ENCODE data around the gene OAS3.
"Not testable (repeated sequence)": the region's sequence is repeated elsewhere in the genome, so short reads cannot be mapped to it uniquely, and the experiment has no call there.

Gene OAS3, protein sequence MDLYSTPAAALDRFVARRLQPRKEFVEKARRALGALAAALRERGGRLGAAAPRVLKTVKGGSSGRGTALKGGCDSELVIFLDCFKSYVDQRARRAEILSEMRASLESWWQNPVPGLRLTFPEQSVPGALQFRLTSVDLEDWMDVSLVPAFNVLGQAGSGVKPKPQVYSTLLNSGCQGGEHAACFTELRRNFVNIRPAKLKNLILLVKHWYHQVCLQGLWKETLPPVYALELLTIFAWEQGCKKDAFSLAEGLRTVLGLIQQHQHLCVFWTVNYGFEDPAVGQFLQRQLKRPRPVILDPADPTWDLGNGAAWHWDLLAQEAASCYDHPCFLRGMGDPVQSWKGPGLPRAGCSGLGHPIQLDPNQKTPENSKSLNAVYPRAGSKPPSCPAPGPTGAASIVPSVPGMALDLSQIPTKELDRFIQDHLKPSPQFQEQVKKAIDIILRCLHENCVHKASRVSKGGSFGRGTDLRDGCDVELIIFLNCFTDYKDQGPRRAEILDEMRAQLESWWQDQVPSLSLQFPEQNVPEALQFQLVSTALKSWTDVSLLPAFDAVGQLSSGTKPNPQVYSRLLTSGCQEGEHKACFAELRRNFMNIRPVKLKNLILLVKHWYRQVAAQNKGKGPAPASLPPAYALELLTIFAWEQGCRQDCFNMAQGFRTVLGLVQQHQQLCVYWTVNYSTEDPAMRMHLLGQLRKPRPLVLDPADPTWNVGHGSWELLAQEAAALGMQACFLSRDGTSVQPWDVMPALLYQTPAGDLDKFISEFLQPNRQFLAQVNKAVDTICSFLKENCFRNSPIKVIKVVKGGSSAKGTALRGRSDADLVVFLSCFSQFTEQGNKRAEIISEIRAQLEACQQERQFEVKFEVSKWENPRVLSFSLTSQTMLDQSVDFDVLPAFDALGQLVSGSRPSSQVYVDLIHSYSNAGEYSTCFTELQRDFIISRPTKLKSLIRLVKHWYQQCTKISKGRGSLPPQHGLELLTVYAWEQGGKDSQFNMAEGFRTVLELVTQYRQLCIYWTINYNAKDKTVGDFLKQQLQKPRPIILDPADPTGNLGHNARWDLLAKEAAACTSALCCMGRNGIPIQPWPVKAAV

DNA sequence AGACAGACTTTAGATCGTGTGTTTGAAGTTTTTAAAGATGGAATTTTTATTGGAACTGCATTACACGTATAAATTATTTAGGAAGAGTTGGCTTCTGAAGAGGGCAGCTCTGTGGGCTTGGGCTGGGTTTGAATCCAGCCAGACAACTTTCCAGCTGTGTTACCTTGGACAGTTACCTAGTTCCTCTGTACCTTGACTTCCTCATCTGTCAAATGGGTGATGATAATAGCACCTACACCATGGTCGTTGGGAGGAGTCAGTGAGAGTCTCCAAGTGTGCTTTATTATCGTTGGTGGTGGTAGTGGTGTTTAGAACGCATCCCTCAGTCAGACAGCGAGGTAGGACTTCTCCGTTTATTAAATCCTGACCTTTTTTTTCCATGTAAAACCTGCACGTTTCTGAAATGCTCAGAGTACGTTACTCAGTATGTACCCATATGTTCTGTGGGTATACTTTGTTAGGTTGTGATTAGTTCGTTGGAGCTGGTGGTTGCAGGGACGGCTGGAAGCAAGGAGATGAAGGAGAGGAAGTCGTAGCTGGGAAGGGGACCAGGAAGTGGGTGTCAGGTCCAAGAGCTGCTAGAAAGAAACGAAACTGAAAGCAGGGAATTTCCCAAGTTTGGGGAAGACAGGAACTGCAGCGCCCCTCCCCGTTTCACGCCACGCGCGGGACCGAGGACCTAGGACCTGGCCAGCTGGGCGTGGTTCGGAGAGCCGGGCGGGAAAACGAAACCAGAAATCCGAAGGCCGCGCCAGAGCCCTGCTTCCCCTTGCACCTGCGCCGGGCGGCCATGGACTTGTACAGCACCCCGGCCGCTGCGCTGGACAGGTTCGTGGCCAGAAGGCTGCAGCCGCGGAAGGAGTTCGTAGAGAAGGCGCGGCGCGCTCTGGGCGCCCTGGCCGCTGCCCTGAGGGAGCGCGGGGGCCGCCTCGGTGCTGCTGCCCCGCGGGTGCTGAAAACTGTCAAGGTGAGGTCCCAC is at the start of gene OAS3:
Gene OAS3 (plus strand): TSS at position 734 of the 979 bp plus-strand sequence. CDS start 57 bp downstream, at position 791.
- no peak for DNase-seq (ENCODE audit: low spot score)

DNA sequence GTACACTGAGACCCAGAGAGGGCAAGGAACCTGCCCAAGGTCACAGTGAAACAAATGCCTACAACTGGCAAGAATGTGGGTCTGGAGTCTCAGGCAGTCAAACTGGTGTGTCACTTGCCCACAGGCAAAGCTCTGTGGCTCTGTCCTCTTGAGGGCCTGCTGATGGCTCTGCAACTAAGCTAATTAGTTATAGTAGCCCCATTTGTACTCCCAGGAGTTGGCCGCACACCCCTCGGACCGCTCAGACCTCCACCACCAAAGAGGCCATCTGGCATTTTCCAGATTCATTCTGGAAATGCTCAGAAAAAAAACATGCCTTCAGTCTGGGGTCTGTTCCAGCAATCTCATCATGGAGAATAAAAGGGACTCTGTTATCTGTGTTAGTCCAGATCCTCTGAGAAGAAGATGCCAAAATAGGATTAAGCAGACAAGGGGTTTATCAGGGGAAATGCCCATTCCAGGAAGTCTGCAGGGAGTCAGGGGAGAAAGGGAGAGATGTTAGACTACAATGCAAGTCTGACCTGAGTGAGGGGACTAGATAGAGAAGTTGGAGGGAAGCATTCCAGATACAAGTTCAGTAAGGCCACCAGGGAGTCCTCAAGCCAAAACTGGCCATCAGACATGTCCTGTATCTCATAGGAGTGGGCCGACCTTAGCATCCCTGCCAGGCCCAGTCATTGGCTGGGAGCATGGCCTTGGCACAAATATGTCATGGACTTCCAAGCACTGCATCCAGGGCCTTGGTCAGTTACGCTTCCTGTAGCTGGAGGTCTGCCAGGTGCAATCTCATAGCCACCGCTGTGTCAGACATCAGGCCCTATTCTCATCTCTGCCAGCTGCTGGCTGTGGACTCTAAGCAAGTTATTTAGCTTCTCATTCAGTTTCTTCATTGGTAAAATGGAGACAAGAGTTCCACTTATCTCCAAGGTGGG is 46.9 kb upstream of the OAS3 start:
- DNase-seq (ENCODE audit: low spot score), result no peak

DNA sequence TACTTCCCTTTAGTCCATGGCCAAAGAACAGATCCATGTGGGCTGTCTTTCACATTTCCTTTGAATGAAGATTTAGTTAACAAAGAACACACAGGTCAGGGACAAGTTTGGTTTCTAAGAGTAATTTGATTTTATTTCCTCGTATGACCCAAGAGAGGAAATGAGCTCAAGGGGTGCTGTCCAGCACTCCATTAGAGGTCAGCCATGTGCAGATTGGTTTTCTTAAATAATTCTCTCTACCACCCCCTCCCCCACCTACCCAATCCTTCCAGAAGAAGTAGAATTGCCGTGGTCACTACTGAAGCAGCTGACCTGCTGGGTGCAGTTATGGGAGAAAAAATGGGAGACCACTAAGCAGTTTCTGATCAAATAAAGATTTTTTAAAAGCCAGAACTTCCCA is 45.4 kb upstream of the OAS3 start:
- DNase-seq (ENCODE audit: low spot score), result no peak

DNA sequence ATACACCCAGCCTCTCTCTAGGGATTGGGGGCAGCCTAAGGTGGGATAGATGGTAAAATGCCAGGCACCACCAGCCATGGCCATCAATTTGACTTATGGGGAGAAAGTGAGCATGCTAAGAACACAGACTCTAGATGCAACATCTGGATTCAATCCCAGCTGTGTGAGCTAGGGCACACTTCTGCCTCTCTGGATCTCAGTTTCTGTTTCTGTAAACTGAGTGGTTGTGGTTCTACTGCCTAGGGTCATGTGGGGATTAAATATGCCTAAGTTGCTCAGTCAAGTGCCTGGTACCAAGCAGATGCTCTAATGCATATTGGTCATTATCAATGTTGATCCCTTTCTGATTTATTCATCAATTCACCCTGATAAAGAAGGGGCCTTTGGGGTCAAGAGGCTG is 44.1 kb upstream of the OAS3 start:
- DNase-seq (ENCODE audit: low spot score), result no peak

DNA sequence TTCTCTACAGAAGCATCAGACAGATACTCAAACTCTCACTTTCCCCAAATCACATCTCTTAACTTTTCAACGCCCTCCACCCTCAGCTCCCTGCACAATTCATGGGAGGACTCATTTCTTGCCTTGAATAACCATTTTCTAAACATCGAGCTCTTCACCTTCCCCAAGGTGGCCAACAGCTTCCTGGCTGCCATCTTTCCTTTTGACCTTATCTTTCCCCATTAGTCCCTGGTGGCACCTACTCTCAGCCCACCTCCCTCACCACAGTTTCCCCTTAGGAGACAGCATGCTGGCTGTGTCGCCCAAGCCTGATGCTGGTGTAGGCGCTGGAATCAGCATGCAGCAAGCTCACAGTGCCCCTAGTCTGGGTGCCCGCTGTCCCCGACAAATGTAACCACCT is 39.9 kb upstream of the OAS3 start:
- no peak for DNase-seq (ENCODE audit: low spot score)

DNA sequence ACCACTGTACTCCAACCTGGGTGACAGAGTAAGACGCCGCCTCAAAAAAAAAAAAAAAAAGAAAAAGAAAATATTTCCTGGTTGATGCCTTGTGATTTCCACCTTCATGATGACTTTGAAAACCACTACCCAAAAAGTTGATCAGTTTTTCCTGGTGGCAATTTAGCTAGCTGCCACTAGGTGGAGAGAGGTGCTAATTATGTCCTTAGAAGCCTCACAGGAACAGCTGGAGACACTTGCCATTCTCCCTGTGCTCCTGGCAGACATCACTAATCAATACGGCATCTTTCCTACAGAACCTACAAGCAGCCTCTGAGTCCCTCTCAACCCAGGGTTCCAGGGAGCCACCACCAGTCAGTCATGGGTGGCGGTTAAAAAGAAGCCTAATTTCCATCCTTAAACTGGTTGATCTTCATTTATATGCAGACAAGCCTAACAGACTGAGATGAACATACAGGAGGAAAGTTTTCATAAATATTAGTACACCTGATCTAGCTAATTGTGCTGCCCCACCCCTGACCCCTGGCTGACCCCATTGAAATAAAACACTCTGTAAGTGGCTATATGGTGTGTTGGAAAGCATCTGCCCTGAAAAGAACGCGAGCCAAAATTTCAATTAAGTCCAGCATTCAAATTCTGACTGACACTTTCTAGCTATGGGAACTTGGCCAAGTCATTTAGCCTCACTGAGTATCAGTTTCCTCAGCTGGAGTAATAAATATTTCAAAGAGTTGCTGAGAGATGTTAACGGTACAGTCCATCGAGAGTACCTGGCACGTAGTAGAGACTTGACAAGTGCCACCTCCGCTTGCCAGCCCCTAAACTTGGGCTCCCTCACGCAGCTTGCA is 37.8 kb upstream of the OAS3 start:
- DNase-seq (ENCODE audit: low spot score), result no peak

DNA sequence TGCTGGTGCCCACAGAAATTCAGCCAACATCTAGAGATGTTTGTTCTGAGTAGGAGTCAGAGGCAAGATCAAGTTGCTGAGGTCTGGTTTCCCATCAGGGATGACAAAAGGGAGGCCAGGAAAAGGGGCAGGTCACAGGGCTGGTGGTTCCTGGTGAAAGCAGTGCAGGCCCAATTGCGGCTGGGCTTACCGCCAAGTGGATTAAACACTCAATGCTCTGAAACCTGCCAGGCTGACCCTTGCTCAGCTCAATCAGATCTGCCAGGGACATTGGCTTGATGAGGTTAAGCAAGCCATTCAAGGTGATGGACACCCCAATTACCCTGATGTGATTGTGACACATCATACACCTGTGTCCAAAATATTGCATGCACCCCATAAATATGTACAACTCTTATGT is 37.0 kb upstream of the OAS3 start:
- DNase-seq (ENCODE audit: low spot score), result no peak

DNA sequence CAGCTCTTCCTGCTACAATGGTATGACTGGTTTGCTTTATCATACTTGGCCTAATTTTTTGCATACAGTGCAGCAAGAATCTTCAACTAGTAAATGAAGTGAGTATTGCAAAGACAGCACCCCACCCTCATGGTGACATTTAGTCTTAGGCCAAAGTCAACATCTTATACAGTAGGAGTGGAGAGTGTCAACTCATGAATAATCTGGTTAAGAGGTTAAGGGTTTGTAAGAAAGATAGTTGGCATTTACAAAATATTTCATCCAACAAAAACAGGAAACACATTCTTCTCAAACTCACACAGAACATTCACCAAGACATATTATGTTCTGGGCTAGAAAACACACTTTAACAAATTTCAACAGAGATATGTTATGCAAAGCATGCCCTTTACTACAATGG is 33.7 kb upstream of the OAS3 start:
- no peak for DNase-seq (ENCODE audit: low spot score)

DNA sequence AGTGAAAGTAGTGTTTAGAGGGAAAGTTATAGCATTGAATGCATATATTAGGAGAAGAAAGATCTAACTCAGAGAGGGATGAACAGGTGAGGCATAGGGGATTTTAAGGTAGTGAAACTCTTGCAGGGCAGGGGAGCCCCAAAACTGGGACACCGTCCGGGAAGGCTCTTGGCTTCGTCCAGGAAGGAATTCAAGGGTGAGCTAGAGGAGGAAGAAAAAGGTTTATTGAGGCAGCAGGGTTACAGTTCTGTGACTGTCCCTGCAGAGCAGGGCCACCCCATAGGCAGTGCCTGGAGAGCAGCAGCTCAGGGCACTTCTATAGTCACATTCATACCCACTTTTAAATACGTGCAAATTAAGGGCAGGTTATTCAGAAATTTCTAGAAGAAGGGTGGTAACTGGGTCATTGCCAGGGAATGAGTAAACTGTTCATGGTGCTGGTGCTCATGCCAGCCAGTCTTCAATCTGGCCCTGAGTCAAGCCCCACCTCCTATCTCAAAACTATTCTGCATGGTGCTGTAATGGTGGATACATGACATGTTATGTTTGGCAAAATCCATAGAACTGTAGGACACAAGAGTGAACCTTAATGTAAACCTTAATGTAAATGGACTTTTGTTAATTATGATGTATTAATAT is 32.7 kb upstream of the OAS3 start:
- DNase-seq (ENCODE audit: low spot score), result no peak

DNA sequence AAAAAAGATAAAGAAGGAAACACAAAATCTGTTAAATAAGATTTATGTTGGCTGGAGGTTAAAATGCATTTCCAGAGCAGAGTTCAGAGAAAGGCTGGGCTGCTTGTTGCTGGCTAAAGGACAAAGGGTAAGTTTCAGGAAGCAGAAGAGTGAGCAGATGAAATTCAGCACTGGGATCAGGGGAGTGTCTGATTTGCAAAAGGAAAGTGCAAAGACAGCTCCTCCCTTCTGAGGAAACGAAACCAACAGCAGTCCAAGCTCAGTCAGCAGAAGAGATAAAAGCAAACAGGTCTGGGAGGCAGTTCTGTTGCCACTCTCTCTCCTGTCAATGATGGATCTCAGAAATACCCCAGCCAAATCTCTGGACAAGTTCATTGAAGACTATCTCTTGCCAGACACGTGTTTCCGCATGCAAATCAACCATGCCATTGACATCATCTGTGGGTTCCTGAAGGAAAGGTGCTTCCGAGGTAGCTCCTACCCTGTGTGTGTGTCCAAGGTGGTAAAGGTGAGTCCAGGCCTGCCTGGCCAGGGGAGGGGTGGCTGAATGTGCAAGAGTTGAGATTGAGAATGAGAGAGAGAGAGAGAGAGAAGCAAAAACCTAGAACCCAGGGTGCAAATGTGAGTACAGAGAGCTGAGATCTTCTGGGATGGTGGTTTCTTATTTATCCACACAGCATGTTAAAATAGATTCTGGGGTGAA is 31.4 kb upstream of the OAS3 start, which contains the start of gene OAS1:
Gene OAS1 (plus strand): TSS at position 251 of the 703 bp plus-strand sequence. CDS start 78 bp downstream, at position 329.
- no peak for DNase-seq (ENCODE audit: low spot score)

DNA sequence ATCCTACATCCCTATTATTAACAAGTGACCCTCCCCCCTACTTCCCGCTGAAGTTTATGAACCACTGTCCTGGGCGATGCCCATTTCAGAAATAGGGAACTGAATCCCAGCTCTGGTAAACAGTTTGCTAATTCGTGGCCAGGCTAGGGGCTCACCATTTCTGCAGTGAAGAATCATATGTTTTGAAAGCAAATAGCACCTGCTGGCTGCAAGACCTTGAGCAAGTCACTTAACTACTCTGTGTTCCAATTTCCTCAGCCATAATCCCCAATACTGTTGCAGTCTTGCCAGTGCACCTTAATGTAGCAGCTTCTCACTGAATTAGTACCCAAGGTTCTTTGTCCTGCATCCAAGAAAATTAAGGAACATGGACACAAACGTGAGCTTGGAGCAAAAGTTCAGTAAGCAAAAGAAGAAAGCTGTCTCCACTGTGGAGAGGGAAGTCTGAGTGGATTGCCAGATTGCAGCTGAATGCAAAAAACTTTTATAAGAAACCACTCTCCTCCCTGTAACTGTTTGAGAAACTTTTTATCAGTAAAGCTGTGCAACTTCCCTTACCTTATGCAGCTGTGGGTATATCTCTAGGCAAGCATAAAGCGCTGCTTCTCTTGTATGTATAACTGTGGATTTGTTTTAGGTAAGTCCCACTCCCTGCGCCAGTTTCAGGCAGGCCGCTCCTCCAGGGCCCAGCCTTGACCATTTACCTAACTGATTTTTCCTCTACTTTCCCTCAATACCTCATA is 30.7 kb upstream of the OAS3 start:
- DNase-seq (ENCODE audit: low spot score), result no peak

DNA sequence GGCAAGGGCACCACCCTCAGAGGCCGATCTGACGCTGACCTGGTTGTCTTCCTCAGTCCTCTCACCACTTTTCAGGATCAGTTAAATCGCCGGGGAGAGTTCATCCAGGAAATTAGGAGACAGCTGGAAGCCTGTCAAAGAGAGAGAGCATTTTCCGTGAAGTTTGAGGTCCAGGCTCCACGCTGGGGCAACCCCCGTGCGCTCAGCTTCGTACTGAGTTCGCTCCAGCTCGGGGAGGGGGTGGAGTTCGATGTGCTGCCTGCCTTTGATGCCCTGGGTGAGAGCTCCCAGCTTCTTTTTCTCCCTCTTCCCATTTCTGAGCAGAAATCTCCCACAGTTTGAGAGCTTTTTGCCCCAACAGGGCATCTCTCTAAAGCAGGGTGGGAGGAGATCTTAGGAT is 29.7 kb upstream of the OAS3 start:
- no peak for DNase-seq (ENCODE audit: low spot score)

DNA sequence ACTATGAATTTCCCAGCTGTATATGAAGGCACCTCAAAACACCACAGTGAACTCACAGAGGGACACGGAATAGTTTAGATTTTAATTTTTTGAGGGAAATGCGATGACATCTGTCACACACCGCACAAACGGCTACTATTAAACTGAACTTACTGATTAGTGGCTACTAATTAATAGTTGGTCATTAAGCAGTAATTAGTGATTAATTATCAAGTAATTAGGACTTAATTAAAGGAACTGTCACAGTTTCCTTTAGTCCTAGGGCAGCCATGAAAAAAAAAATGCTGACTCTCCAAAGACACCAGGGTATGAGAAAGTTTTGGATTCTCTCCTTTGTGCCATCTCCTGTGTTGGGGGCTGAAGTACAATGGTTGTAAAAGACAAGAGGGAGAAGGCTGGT is 28.6 kb upstream of the OAS3 start:
- DNase-seq (ENCODE audit: low spot score), result no peak

DNA sequence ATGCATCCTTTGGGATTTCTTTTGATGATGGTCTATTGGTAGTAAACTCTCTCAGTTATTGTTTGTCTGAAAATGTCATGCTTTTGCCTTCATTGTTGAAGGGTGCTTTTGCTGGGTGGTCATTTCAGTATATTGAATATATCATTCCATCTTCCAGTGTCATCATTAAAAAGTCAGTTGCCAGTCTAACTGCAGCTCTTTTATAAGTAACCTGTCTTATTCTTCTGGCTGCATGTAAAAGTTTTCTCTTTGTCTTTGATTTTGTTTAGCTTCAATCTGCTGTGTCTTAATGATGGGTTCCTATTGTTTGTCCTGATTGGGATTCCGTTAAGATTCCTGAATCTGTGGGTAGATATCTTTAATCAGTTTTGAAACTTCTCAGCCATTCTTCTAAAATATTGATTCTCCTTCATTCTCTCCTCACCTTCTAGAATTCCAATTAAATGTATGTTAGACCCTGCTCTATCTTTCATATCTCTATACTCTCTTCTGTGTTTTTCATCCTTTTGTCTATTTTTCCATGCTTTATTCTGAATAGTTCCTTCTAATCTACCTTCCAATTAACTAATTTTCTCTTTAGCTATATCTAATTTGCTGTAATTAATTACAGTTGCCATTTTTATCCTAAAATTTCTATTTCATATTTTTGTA is 25.1 kb upstream of the OAS3 start:
- no peak for DNase-seq (ENCODE audit: low spot score)

DNA sequence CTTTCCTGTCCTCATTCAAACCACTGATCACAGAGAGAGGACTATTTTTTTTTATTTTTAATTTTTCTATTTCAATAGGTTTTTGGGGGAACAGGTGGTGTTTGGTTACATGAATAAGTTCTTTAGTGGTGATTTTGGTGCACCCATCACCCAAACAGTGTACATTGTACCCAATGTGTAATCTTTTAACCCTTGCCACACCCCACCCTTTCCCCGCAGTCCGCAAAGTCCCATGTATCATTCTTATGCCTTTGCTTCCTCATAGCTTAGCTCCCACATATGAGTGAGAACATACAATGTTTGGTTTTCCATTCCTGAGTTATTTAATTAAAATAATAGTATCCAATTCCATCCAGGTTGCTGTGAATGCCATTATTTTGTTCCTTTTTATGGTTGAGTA is 24.4 kb upstream of the OAS3 start:
- DNase-seq (ENCODE audit: low spot score), result not testable (repeated sequence)

DNA sequence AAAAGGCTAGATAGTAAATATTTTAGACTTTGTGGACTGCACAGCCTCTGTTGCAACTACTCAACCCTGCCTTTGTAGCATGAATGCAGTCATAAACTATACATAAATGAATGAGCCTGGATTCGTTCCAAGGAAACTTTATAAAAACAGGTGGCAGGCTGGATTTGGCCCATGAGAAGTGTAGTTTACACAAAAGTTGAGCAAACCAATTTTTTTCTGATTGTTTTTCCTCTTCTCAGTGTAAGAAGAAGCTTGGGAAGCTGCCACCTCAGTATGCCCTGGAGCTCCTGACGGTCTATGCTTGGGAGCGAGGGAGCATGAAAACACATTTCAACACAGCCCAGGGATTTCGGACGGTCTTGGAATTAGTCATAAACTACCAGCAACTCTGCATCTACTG is 22.0 kb upstream of the OAS3 start:
- DNase-seq (ENCODE audit: low spot score), result no peak

DNA sequence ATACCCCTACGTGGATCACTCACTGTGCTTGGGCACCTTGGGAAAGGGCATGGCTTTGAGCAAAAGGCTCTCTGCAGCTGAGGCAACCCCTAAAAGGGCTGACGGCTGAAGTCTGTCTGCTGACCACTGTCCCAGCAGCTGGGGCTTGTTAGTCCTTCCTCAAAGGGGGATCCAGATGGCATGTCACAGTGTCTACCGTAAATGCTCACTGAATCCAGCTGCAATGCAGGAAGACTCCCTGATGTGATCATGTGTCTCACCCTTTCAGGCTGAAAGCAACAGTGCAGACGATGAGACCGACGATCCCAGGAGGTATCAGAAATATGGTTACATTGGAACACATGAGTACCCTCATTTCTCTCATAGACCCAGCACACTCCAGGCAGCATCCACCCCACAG is 19.2 kb upstream of the OAS3 start:
- no peak for DNase-seq (ENCODE audit: low spot score)
